Keratinocyte (primary cell): ENCODE data around the gene NEK6. TPM values are rescaled to one million over a fixed set of nuclear protein-coding genes. Genes with fewer than 3 reads are reported as not detected.

ENCODE experiments used
- DNase-seq: peaks from one replicate; pipeline ENCODE4 v3.0.0-alpha.2; 2011; ENCODE audit warnings: low read depth, missing footprints, low spot score
- FAIRE-seq: peaks from 2 replicates; lab custom pipeline; 2011; peaks lifted over from hg19 to GRCh38; lab: Jason Lieb, UNC
- H2AFZ ChIP-seq: 2 replicates; pipeline ENCODE4 v1.6.0; 2012; ENCODE audit warnings: low read length, control low read depth, inconsistent platforms; ENCODE audit not compliant: control insufficient read depth
- H3K27ac ChIP-seq: 2 replicates; pipeline ENCODE4 v1.5.1; 2011; ENCODE audit warnings: low read length; ENCODE audit not compliant: control insufficient read depth, insufficient read depth
- H3K27me3 ChIP-seq: 3 replicates; pipeline ENCODE4 v1.6.0; 2011; ENCODE audit warnings: low read length; ENCODE audit not compliant: control insufficient read depth, insufficient read depth; ENCODE audit errors: extremely low read depth
- H3K36me3 ChIP-seq, 2 experiments: 2 replicates in 1 of 2; 3 replicates in 1 of 2; pipeline ENCODE4 v1.5.1; 2011; ENCODE audit warnings: low read length in 2 of 2, mild to moderate bottlenecking in 1 of 2; ENCODE audit not compliant: control insufficient read depth in 2 of 2, insufficient read depth in 2 of 2; ENCODE audit errors: extremely low read depth in 1 of 2
- H3K4me1 ChIP-seq: 3 replicates; pipeline ENCODE4 v1.5.1; 2011; ENCODE audit warnings: low read length; ENCODE audit not compliant: control insufficient read depth, insufficient read depth; ENCODE audit errors: extremely low read depth
- H3K4me2 ChIP-seq: 3 replicates; pipeline ENCODE4 v1.6.0; 2011; ENCODE audit warnings: low read depth, low read length; ENCODE audit not compliant: control insufficient read depth, insufficient read depth; ENCODE audit errors: extremely low read depth
- H3K4me3 ChIP-seq, 3 experiments: fragments of 200-600 bp in 1 of 3; sonication (generic) in 1 of 3; 2 replicates in 2 of 3; 3 replicates in 1 of 3; pipeline ENCODE4 v1.5.1; 2011 to 2016; ENCODE audit warnings: low read length in 3 of 3, mild to moderate bottlenecking in 3 of 3, control low read depth in 2 of 3, inconsistent platforms in 1 of 3, low read depth in 1 of 3, mixed read lengths in 1 of 3, mixed run types in 1 of 3, moderate library complexity in 1 of 3; ENCODE audit not compliant: control insufficient read depth in 2 of 3, insufficient read depth in 2 of 3; ENCODE audit errors: extremely low read depth in 1 of 3
- H3K79me2 ChIP-seq: 2 replicates; pipeline ENCODE4 v1.6.0; 2012; ENCODE audit warnings: low read length; ENCODE audit not compliant: control insufficient read depth, insufficient read depth
- H3K9ac ChIP-seq: 3 replicates; pipeline ENCODE4 v1.6.0; 2011; ENCODE audit warnings: low read length; ENCODE audit not compliant: control insufficient read depth, insufficient read depth; ENCODE audit errors: extremely low read depth
- H3K9me1 ChIP-seq: 3 replicates; pipeline ENCODE4 v1.6.0; 2011; ENCODE audit warnings: low read length; ENCODE audit not compliant: control insufficient read depth, insufficient read depth; ENCODE audit errors: extremely low read depth
- H3K9me3 ChIP-seq: 2 replicates; pipeline ENCODE4 v1.5.1; 2012; ENCODE audit warnings: low read depth, low read length; ENCODE audit not compliant: control insufficient read depth
- H4K20me1 ChIP-seq: 3 replicates; pipeline ENCODE4 v1.6.0; 2011; ENCODE audit warnings: low read length; ENCODE audit not compliant: control insufficient read depth, insufficient read depth; ENCODE audit errors: extremely low read depth
- CTCF ChIP-seq, 3 experiments: IDR thresholded peaks in 1 of 3; conservative IDR thresholded peaks in 1 of 3; optimal IDR thresholded peaks in 1 of 3; 2 replicates in 2 of 3; 3 replicates in 1 of 3; pipeline versions ENCODE3 to v1.5.1; 2011; ENCODE audit warnings: low read length in 3 of 3, mild to moderate bottlenecking in 3 of 3, moderate library complexity in 2 of 3, control low read depth in 1 of 3, inconsistent platforms in 1 of 3; ENCODE audit not compliant: insufficient read depth in 2 of 3; ENCODE audit errors: extremely low read depth in 1 of 3
- EZH2 ChIP-seq: IDR thresholded peaks from one replicate; pipeline ENCODE4 v1.6.1; 2012; ENCODE audit warnings: inconsistent platforms, mild to moderate bottlenecking, low read length, moderate library complexity
- dilution Hi-C: fragments of 300-500 bp; cut with MboI; formaldehyde crosslinking; loops from one replicate; pipeline ENCODE4 v1.7.0; 2020; ENCODE audit warnings: low sequenced_read_pairs; ENCODE audit not compliant: extremely low pct_ligation_motif_present
- polyA plus RNA-seq, 5 experiments: library from polyadenylated mRNA; depleted of rRNA in 3 of 5; stranded (reverse) in 3 of 5; stranded (forward) in 1 of 5; unstranded in 1 of 5; fragments of >200 nt; gene quantifications; 1 replicate in 1 of 5; 2 replicates in 3 of 5; 3 replicates in 1 of 5; pipeline versions ENCODE4 v1.2.1 to v1.2.3, GENCODE V29; 2011 to 2012; ENCODE audit warnings: missing spikeins in 2 of 5, low read depth in 1 of 5, low replicate concordance in 1 of 5

Gene NEK6
- polyA plus RNA-seq, 1 donor (not counting 4 experiments of a cell fraction or from before 2014, with no cell fraction given), result 56.4 TPM

GRCh38 chr9:124392871-124393460, 135.2 kb downstream of the NEK6 start:
- TF ChIP-seq EZH2, result no peak
- TF ChIP-seq CTCF (optimal IDR thresholded peaks at IDR 0.05 in 1 of 3, IDR thresholded peaks at IDR 0.05 in 1 of 3, conservative IDR thresholded peaks at IDR 0.05 in 1 of 3; ENCODE audit: extremely low read depth in 1 of 3, insufficient read depth in 2 of 3, low read length in 3 of 3), result peak; percentile 59 to 68 (median 62)
- peak; percentile 83 for FAIRE-seq

GRCh38 chr9:124394167-124394566, 136.4 kb downstream of the NEK6 start:
- Histone ChIP-seq H3K27ac (peak overlapping the region; percentile 56), H4K20me1 (peaks cover 12% of the 10 kb centered on the region), H3K9ac (no peak overlapping the region), H3K27me3 (no peaks in the 10 kb centered on the region), H3K4me1 (peaks cover 36% of the 10 kb centered on the region), H3K9me3 (no peaks in the 10 kb centered on the region), H3K79me2 (peaks cover 82% of the 10 kb centered on the region), H3K9me1 (peaks cover 2% of the 10 kb centered on the region), H2AFZ (no peak overlapping the region), H3K4me3 (no peak overlapping the region), H3K4me2 (no peak overlapping the region), H3K36me3 (peaks cover 9 to 22% of the 10 kb centered on the region in 2 experiments)
- FAIRE-seq, result no peak
- no peak for DNase-seq
- no peak for TF ChIP-seq CTCF (optimal IDR thresholded peaks at IDR 0.05 in 1 of 3, IDR thresholded peaks at IDR 0.05 in 1 of 3, conservative IDR thresholded peaks at IDR 0.05 in 1 of 3; ENCODE audit: extremely low read depth in 1 of 3, insufficient read depth in 2 of 3, low read length in 3 of 3)
- no peak for TF ChIP-seq EZH2
- dilution Hi-C loops, result loop anchor here (25.0 kb wide), 1 partner anchor 143 kb away; no protein-coding TSS in a partner anchor

More at GRCh38 chr9:124392871-124393460, 135.2 kb downstream of the NEK6 start:
- no peaks in the 10 kb centered on the region for H3K27me3 ChIP-seq
- no peak overlapping the region for H2AFZ ChIP-seq
- peaks cover 7% of the 10 kb centered on the region for H3K9me1 ChIP-seq
- DNase-seq, result peak; percentile 81
- H4K20me1 ChIP-seq, result peaks cover 16% of the 10 kb centered on the region
- H3K4me1 ChIP-seq, result peaks cover 33% of the 10 kb centered on the region
- no peak overlapping the region for H3K9ac ChIP-seq
- H3K79me2 ChIP-seq, result peaks cover 82% of the 10 kb centered on the region
- dilution Hi-C loops, result loop anchor here (25.0 kb wide), 1 partner anchor 144 kb away; no protein-coding TSS in a partner anchor
- H3K36me3 ChIP-seq, result peaks cover 9 to 28% of the 10 kb centered on the region in 2 experiments
- H3K4me2 ChIP-seq, result peak overlapping the region; percentile 50
- no peak overlapping the region for H3K4me3 ChIP-seq
- H3K9me3 ChIP-seq, result no peaks in the 10 kb centered on the region
- H3K27ac ChIP-seq, result peak overlapping the region; percentile 56
